ENCODE measurements around the gene IDH1.

The IDH1 gene

GRCh38 chr2:208189810-208190503 lies 64.9 kb downstream of the IDH1 start, which contains the start of gene C2orf80:
TSS of gene C2orf80 (minus strand) at chr2:208190030. CDS start at chr2:208186986, 3,044 bp downstream.
- DNase-seq (ENCODE audit: low read depth in 1 of 2, low spot score in 1 of 2): no peak
- no peak for TF ChIP-seq GABPA (IDR thresholded peaks at IDR 0.05; ENCODE audit: low read depth)
- TF ChIP-seq REST (IDR thresholded peaks at IDR 0.05; ENCODE audit: insufficient replicate concordance, low read depth): no peak
- no peak for TF ChIP-seq SPI1 (IDR thresholded peaks at IDR 0.05; ENCODE audit: borderline replicate concordance, low read depth)
- TF ChIP-seq POLR2AphosphoS5 (IDR thresholded peaks at IDR 0.05; ENCODE audit: low read depth): no peak
- TF ChIP-seq CTCF (IDR thresholded peaks at IDR 0.05; ENCODE audit: insufficient read depth, low read length): no peak
- Histone ChIP-seq H3K4me3 (replicated peaks; ENCODE audit: insufficient read depth, low read length) (no peak within 1 kb of the TSS), H3K27me3 (ENCODE audit: insufficient read depth, poor library complexity, severe bottlenecking) (no peaks in the 10 kb centered on the region), H3K27ac (replicated peaks) (no peak within 1 kb of the TSS)

GRCh38 chr2:208189069-208189809 lies 65.6 kb downstream of the IDH1 start:
- TF ChIP-seq REST (IDR thresholded peaks at IDR 0.05; ENCODE audit: insufficient replicate concordance, low read depth): no peak
- no peak for TF ChIP-seq GABPA (IDR thresholded peaks at IDR 0.05; ENCODE audit: low read depth)
- TF ChIP-seq POLR2AphosphoS5 (IDR thresholded peaks at IDR 0.05; ENCODE audit: low read depth): no peak
- no peak for TF ChIP-seq SPI1 (IDR thresholded peaks at IDR 0.05; ENCODE audit: borderline replicate concordance, low read depth)
- no peak for TF ChIP-seq CTCF (IDR thresholded peaks at IDR 0.05; ENCODE audit: insufficient read depth, low read length)
- H3K27me3 ChIP-seq (ENCODE audit: insufficient read depth, poor library complexity, severe bottlenecking): peaks cover 3% of the 10 kb centered on the region
- no peak overlapping the region for H3K4me3 ChIP-seq (replicated peaks; ENCODE audit: insufficient read depth, low read length)
- DNase-seq (ENCODE audit: low read depth in 1 of 2, low spot score in 1 of 2): no peak
- H3K27ac ChIP-seq (replicated peaks): no peak overlapping the region

GRCh38 chr2:208186893-208187292 lies 68.0 kb downstream of the IDH1 start:
- Histone ChIP-seq H3K27me3 (ENCODE audit: insufficient read depth, poor library complexity, severe bottlenecking) (peaks cover 13% of the 10 kb centered on the region), H3K27ac (replicated peaks) (no peak overlapping the region), H3K4me3 (replicated peaks; ENCODE audit: insufficient read depth, low read length) (no peak overlapping the region)
- no peak for TF ChIP-seq SPI1 (IDR thresholded peaks at IDR 0.05; ENCODE audit: borderline replicate concordance, low read depth)
- TF ChIP-seq REST (IDR thresholded peaks at IDR 0.05; ENCODE audit: insufficient replicate concordance, low read depth): no peak
- TF ChIP-seq GABPA (IDR thresholded peaks at IDR 0.05; ENCODE audit: low read depth): no peak
- no peak for TF ChIP-seq POLR2AphosphoS5 (IDR thresholded peaks at IDR 0.05; ENCODE audit: low read depth)
- no peak for TF ChIP-seq CTCF (IDR thresholded peaks at IDR 0.05; ENCODE audit: insufficient read depth, low read length)
- no peak for DNase-seq (ENCODE audit: low read depth in 1 of 2, low spot score in 1 of 2)

Measured in HL-60 (cell line).